HG03558 (cell line): ENCODE measurements around the gene UBR7.
"Not testable (repeated sequence)": the region's sequence is repeated elsewhere in the genome, so short reads cannot be mapped to it uniquely, and the experiment has no call there.

Experiments used
- ATAC-seq: cut with Tn5 transposase; IDR thresholded peaks from one replicate; pipeline ENCODE4 v1.9.1; 2021; ENCODE audit warnings: moderate number of reproducible peaks; ENCODE audit not compliant: unreplicated experiment; ENCODE audit errors: extremely low read depth

Gene UBR7, protein sequence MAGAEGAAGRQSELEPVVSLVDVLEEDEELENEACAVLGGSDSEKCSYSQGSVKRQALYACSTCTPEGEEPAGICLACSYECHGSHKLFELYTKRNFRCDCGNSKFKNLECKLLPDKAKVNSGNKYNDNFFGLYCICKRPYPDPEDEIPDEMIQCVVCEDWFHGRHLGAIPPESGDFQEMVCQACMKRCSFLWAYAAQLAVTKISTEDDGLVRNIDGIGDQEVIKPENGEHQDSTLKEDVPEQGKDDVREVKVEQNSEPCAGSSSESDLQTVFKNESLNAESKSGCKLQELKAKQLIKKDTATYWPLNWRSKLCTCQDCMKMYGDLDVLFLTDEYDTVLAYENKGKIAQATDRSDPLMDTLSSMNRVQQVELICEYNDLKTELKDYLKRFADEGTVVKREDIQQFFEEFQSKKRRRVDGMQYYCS

GRCh38 chr14:93206793-93207467 is at the start of gene UBR7, which contains the start of gene GON7:
UBR7 (plus strand) TSS chr14:93207256; CDS start chr14:93207292, 36 bp downstream.
GON7 (minus strand) TSS chr14:93207065; CDS start chr14:93207037, 28 bp downstream.
- ATAC-seq, result peak; percentile 81

DNA sequence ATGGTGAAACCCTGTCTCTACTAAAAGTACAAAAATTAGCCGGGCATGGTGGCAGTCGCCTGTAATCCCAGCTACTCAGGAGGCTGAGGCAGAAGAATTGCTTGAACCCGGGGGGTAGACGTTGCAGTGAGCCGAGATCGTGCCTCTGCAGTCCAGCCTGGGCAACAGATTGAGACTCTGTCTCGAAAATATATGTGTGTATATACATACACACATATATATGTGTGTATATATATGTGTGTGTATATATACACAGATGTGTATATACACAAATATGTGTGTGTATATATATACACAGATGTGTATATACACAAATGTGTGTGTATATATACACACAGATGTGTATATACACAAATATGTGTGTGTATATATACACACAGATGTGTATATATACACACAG is 48.7 kb upstream of the UBR7 start:
- not testable (repeated sequence) for ATAC-seq

DNA sequence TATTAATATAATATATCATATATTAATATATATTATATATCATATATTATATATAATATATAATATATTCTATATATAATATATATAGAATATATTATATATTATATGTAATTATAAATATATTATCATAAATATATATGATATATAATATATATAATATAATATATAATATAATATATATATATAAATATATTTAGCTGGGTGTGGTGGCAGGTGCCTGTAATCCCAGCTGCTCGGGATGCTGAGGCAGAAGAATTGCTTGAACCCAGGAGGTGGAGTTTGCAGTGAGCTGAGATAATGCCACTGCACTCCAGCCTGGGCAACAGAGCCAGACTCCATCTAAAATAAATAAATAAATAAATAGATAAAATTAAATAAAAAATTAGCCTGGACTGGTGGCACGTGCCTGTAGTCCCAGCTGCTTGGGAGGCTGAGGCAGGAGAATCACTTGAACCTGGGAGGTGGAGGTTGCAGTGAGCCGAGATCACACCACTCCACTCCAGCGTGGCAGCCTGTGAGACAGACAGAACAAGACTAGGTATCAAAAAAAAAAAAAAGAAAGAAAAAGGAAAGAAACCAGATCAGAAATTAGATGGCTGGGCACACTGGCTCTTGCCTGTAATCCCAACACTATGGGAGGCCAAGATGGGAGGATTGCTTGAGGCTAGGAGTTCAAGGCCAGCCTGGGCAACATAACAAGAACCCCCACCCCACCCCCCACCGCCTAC is 47.3 kb upstream of the UBR7 start:
- not testable (repeated sequence) for ATAC-seq

GRCh38 chr14:93160353-93160801 is 46.7 kb upstream of the UBR7 start:
- no peak for ATAC-seq

- no peak for ATAC-seq
These were observed 45.6 kb upstream of the UBR7 start for GRCh38 chr14:93161411-93161940.

GRCh38 chr14:93163564-93163963 is 43.5 kb upstream of the UBR7 start:
- no peak for ATAC-seq

DNA sequence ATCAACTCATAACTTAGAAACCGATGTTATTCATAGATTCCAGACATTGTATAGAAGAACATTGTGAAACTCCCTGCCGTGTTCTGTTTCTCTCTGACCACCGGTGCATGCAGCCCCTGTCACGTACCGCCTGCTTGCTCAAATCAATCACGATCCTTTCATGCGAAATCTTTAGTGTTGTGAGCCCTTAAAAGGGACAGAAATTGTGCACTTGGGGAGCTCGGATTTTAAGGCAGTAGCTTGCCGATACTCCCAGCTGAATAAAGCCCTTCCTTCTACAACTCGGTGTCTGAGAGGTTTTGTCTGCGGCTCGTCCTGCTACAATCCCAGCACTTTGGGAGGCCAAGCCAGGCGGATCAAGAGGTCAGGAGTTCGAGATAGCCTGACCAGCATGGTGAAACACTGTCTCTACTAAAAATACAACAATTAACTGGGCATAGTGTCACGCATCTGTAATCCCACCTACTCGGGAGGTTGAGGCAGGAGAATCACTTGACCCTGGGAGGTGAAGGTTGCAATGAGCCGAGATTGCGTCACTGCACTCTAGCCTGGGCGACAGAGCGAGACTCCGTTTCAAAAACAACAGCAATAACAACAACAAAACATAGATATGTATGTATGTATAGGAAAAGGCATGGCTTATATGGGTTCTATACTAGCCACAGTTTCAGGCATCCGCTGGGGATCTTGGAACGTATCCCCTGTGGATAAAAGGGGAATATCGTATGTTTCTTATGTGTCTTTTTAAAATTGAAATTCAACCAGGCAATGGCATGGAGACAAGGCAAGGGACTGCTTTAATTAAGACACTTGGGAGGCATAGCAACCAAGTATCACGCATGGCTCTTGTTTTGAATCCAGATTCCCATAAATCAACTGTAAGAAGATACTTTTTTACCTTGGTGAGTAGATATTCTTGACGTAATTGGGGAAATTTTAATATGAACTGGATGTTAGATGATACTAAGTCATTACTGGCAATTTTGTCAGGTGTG is 41.5 kb upstream of the UBR7 start:
- ATAC-seq, result not testable (repeated sequence)

GRCh38 chr14:93168610-93169009 is 38.4 kb upstream of the UBR7 start:
- ATAC-seq, result not testable (repeated sequence)

- not testable (repeated sequence) for ATAC-seq
These were observed 37.4 kb upstream of the UBR7 start for GRCh38 chr14:93169619-93170018.

DNA sequence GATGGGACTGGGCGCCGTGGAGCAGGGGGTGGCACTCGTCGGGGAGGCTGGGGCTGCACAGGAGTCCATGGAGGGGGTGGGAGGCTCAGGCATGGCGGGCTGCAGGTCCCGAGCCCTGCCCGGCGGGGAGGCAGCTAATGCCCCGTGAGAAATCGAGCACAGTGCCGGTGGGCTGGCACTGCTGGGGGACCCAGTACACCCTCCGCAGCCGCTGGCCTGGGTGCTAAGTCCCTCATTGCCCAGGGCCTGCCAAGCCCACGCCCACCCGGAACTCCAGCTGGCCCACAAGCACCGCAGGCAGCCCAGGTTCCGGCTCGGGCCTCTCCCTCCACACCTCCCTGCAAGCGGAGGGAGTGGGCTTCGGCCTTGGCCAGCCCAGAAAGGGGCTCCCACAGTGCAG is 36.9 kb upstream of the UBR7 start:
- ATAC-seq, result not testable (repeated sequence)

DNA sequence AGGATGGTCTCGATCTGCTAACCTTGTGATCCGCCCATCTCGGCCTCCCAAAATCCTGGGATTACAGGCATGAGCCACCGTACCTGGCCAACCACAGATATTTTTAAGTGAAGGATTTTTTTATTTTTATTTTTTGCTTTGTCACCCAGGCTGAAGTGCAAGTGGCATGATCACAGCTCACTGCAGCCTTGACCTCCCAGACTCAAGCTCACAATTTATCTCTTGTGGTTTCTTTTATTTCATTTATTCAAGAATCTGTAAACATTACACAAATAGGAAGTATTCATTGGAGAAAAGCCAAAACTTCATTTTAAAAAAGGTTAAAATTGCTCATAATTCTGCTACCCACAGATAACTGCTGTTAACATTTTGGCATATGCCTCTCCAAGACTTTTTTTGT is 35.7 kb upstream of the UBR7 start:
- no peak for ATAC-seq

DNA sequence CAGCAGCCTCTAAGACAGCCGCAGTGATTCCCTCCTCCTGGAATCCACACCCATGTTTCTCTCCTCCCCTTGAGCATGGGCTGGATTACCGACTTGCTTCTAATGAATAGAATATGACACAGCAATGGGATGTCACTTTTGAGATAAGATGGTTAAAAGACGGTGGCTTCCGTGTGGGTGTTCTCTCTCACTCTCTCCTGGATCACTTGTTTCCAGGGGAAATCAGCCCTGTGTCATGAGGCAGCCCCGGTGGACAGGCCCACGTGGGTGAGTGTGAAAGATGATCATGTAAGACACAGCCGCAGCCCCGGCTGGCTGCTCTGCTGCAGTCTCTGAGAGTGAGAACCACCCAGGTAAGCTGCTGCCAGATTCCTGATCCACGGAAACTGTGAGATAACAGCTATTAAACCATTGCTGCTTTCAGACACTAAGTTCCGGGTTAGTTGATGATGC is 33.1 kb upstream of the UBR7 start:
- no peak for ATAC-seq

DNA sequence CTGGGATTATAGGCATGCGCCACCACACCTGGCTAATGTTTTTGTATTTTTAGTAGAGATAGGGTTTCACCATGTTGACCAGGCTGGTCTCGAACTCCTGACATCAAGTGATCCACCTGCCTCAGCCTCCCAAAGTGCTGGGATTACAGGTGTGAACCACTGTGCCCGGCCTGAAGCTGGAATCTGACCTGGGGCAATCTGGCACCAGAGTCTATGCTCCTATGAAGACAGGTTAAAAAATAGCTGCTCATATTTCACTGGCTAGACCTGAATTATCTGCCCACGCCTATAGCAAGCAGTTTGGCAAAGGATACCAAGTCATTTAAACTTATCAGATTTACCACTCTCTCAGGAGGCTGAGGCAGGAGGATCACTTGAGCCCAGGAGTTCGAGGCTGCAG is 32.3 kb upstream of the UBR7 start:
- ATAC-seq, result not testable (repeated sequence)

GRCh38 chr14:93175492-93175891 is 31.6 kb upstream of the UBR7 start:
- ATAC-seq, result no peak

DNA sequence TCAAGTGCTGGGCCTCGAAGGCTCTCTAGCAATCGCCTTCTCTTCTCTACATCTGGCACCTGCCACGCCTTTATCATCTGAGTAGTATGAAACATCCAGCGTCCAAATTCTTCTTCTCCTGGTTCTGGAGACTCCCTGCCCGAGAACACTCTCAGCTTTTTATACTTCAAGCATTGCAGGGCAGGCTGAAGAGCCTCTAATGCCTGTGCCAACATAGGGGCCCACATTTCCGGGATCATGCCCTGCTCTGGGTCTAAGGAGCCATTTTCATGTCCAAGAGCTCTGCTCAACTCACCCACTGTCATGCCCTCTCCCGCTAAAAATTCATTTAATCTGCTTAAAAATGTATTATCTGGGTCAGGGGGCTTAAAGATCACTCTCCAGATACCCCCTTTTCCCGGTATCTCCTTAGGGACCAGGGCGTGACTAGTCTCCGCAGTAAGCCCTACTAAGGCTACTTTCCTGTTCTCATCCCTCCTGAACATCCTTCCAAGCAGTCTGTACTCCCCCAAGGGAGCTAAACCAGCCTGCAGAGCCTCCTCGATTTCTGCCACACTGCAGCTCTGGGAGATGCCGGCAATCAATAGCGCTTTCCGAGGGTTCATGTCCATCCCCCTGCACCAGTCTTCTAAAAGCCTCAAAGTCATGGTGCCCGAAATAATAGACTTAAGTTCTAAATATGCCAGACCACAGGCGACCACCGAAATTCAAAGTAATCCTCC is 23.3 kb upstream of the UBR7 start:
- no peak for ATAC-seq

GRCh38 chr14:93184391-93185348 is 22.4 kb upstream of the UBR7 start, which contains the start of the genes LYSET and MOAP1:
LYSET (plus strand) TSS chr14:93185317; CDS start chr14:93185406, 89 bp downstream.
MOAP1 (minus strand) TSS chr14:93184897; CDS start chr14:93184242, 655 bp downstream.
- peak; percentile 79 for ATAC-seq

- ATAC-seq, result no peak
These were observed 21.7 kb upstream of the UBR7 start for GRCh38 chr14:93185349-93185720.
